Endometrial microvascular endothelial cells (primary cell): ENCODE measurements around the gene ITGA11. TPM values are rescaled to one million over a fixed set of nuclear protein-coding genes. Genes with fewer than 3 reads are reported as not detected.

Experiments
- in situ Hi-C: cut with HindIII; loops from 2 replicates; pipeline ENCODE4 v1.10.0; 2017; ENCODE audit warnings: low sequenced_read_pairs, low pct_unique_long_range_greater_than_20kb; ENCODE audit errors: inconsistent ontology term
- total RNA-seq: library from RNA; depleted of rRNA; stranded (reverse); fragments of >200 nt; gene quantifications from one replicate; pipeline ENCODE4 v1.2.3, GENCODE V29; 2015; ENCODE audit errors: inconsistent ontology term

The ITGA11 gene
- total RNA-seq, 1 donor from 2014 or later = 0.19 TPM

GRCh38 chr15:68368731-68369435 is 63.1 kb downstream of the ITGA11 start:
- in situ Hi-C loops = no loop called here

GRCh38 chr15:68367992-68368391 is 64.0 kb downstream of the ITGA11 start:
- in situ Hi-C loops = no loop called here

GRCh38 chr15:68367226-68367625 is 64.7 kb downstream of the ITGA11 start:
- in situ Hi-C loops = no loop called here

GRCh38 chr15:68366314-68366713 is 65.6 kb downstream of the ITGA11 start:
- in situ Hi-C loops = no loop called here

GRCh38 chr15:68365770-68366169 is 66.2 kb downstream of the ITGA11 start:
- in situ Hi-C loops = no loop called here

GRCh38 chr15:68365140-68365745 is 66.7 kb downstream of the ITGA11 start:
- in situ Hi-C loops = no loop called here

GRCh38 chr15:68364660-68365035 is 67.3 kb downstream of the ITGA11 start:
- in situ Hi-C loops = no loop called here

GRCh38 chr15:68364028-68364659 is 67.8 kb downstream of the ITGA11 start:
- in situ Hi-C loops = no loop called here

- in situ Hi-C loops = no loop called here
These were observed 68.6 kb downstream of the ITGA11 start for GRCh38 chr15:68363353-68363752.

GRCh38 chr15:68362537-68363126 is 69.3 kb downstream of the ITGA11 start:
- in situ Hi-C loops = no loop called here

- in situ Hi-C loops = no loop called here
These were observed 71.2 kb downstream of the ITGA11 start for GRCh38 chr15:68360721-68361120.

GRCh38 chr15:68356778-68357177 is 75.2 kb downstream of the ITGA11 start:
- in situ Hi-C loops = loop anchor here (5.0 kb wide), 1 partner anchor 49 kb away; no protein-coding TSS in a partner anchor

GRCh38 chr15:68354923-68355322 is 77.0 kb downstream of the ITGA11 start:
- in situ Hi-C loops = loop anchor here (5.0 kb wide), 1 partner anchor 48 kb away; no protein-coding TSS in a partner anchor

GRCh38 chr15:68354268-68354667 is 77.7 kb downstream of the ITGA11 start:
- in situ Hi-C loops = no loop called here

GRCh38 chr15:68353421-68354135 is 78.4 kb downstream of the ITGA11 start:
- in situ Hi-C loops = no loop called here

- in situ Hi-C loops = no loop called here
These were observed 79.4 kb downstream of the ITGA11 start for GRCh38 chr15:68352401-68353062.

GRCh38 chr15:68349151-68349550 is 82.8 kb downstream of the ITGA11 start:
- in situ Hi-C loops = no loop called here

GRCh38 chr15:68348606-68349005 is 83.4 kb downstream of the ITGA11 start:
- in situ Hi-C loops = no loop called here

- in situ Hi-C loops = no loop called here
These were observed 83.9 kb downstream of the ITGA11 start for GRCh38 chr15:68348081-68348480.
